GM13976 (cell line): Measurements from ENCODE around the gene KLHL29.

ENCODE experiments used
- DNase-seq: peaks from one replicate; pipeline ENCODE4 v3.0.0; 2012; ENCODE audit warnings: low spot score
- in situ Hi-C: fragments of 300-500 bp; cut with MboI; formaldehyde crosslinking; loops from one replicate; pipeline ENCODE4 v1.12.0; 2022; ENCODE audit warnings: low sequenced_read_pairs, mixed read lengths, inconsistent platforms; ENCODE audit not compliant: unreplicated experiment
- TF ChIP-seq, protein P1 (sequence below): IDR thresholded peaks from 2 replicates; pipeline ENCODE4 v1.5.1; 2012; ENCODE audit warnings: borderline replicate concordance, mild to moderate bottlenecking; ENCODE audit not compliant: insufficient read depth; ENCODE audit errors: extremely low read depth, missing control alignments, control extremely low read depth

Gene KLHL29

DNA sequence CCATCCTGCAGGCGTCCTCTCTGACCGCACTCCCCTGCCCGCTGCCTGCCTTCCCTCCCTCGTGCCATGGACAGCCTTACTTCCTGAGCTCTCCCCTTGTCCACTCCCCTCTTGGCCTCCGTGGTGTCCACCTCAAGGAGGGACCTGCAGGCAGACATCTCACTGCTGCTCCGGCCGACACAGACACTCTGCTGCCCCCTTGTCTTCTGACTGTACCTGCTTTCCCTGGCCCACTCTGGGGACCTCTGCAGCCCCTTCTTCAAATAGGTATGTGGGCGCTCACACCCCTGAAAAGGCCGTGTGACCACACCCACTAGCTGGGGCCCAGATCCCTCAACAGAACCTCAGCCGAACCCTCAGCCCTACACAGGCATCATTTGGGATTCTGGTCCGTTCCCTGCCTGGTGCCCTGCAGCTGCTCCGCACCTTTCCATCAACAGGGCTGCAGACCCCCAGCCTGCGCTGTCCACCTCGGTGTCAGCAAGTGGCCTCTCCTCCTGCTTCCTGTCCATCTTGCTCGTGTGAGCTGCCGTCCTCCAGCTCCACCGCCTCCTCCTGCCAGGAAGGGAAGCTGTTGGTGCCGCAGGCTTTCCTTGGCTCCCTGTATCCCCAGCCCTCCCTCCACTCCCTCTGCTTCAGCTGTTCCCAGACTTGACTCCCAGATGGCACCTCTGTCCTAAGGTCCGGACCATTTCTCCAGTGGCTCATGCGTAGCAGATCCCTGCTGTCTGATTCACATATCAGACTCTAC is 94.1 kb downstream of the KLHL29 start:
- in situ Hi-C loops, result no loop called here
- DNase-seq, result no peak
- TF ChIP-seq, protein P1, sequence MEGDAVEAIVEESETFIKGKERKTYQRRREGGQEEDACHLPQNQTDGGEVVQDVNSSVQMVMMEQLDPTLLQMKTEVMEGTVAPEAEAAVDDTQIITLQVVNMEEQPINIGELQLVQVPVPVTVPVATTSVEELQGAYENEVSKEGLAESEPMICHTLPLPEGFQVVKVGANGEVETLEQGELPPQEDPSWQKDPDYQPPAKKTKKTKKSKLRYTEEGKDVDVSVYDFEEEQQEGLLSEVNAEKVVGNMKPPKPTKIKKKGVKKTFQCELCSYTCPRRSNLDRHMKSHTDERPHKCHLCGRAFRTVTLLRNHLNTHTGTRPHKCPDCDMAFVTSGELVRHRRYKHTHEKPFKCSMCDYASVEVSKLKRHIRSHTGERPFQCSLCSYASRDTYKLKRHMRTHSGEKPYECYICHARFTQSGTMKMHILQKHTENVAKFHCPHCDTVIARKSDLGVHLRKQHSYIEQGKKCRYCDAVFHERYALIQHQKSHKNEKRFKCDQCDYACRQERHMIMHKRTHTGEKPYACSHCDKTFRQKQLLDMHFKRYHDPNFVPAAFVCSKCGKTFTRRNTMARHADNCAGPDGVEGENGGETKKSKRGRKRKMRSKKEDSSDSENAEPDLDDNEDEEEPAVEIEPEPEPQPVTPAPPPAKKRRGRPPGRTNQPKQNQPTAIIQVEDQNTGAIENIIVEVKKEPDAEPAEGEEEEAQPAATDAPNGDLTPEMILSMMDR, result no peak

- in situ Hi-C loops, result no loop called here
- DNase-seq, result no peak
Observed at GRCh38 chr2:23480957-23481797, 96.2 kb downstream of the KLHL29 start.

DNA sequence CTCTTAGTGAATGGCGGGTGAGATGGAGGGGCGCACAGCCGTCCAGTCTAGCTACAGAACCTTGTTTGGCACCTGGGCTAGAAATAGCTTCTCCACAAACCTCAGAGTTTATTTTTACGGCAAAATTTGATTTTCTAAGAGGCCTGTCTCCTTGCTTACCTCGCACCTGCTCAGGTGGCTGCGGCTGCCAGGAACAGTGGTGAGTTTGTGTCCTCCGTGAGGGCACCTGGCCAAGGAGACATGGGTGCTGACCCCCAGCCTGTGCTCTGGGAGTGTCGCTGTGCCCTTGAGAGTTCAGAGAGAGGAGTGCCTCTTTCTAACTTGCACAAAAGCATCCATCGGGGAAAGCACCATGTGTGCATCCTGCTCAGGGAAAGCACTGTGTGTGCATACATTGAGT is 97.2 kb downstream of the KLHL29 start:
- in situ Hi-C loops, result no loop called here

More at GRCh38 chr2:23480957-23481797, 96.2 kb downstream of the KLHL29 start:
- TF ChIP-seq, protein P1, result no peak

GRCh38 chr2:23482607-23483006 is 97.6 kb downstream of the KLHL29 start:
- TF ChIP-seq, protein P1, result no peak
- in situ Hi-C loops, result no loop called here
- no peak for DNase-seq

More for the DNA sequence above, 97.2 kb downstream of the KLHL29 start:
- TF ChIP-seq, protein P1, result no peak
- no peak for DNase-seq

- TF ChIP-seq, protein P1, result no peak
- no peak for DNase-seq
- in situ Hi-C loops, result no loop called here
Observed at GRCh38 chr2:23483791-23484190, 98.8 kb downstream of the KLHL29 start.

DNA sequence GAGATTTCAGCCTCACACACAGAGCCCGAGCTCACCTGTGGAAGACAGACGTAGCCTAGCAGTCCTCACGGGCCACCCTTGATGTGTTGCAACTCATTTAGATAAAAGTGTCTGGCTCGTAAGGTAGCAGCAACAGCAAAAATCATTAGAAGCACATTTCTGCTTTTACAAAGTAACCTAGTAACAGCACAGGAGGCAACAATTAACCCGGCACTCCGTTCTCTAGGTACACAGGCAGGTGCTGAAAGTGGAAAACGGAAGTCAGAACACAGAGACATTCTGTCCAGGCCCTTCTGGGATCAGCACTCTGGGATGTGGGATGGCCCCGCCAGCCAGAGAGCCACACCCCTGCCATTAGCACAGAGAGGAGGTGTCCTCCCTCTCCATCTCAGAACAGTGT is 99.3 kb downstream of the KLHL29 start:
- in situ Hi-C loops, result no loop called here
- TF ChIP-seq, protein P1, result no peak
- DNase-seq, result no peak
